Measurements from ENCODE around the gene SIKE1.
"Not testable (repeated sequence)": the region's sequence is repeated elsewhere in the genome, so short reads cannot be mapped to it uniquely, and the experiment has no call there.

SIKE1 gene

GRCh38 chr1:114755006-114755931 is 25.2 kb downstream of the SIKE1 start:
- no peak for DNase-seq

DNA sequence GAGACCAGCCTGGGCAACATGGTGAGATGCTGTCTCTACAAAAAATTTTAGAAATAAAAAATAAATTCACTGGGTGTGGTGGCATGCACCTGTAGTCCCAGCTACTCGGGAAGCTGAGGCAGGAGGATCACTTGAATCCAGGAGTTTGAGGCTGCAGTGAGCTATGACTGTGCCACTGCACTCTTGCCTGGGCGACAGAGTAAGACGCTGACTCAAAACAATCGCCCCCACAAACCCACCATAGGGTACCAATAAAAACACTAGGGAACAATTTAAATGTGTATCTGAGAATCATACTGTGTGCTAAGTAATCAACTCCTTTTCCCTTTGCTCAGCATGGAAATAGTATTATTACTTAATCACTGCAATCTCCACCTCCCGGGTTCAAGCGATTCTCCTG is 26.8 kb downstream of the SIKE1 start:
- DNase-seq = not testable (repeated sequence)

GRCh38 chr1:114753143-114753542 is 27.3 kb downstream of the SIKE1 start:
- DNase-seq = no peak

DNA sequence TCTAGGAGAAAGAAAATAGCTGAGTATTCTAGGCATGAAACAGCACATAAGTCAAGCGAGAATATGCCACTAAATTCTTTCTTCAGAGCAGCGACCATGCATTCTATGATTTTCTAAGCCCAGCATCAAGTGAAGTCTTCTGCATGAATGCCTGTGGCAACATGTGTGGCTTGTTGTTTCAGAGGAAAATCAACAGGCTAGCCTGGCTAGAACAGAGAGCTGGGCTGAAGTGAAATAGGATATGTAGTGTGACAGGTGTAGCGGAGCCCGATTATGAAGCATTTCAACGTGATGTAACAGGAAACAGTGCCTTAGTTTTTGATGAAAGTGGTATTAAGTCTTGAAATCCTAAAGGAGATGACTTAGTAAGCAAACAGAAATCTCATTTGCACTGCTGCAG is 29.7 kb downstream of the SIKE1 start:
- no peak for DNase-seq

GRCh38 chr1:114749835-114750234 is 30.6 kb downstream of the SIKE1 start:
- DNase-seq = no peak

GRCh38 chr1:114746450-114747121 is 33.9 kb downstream of the SIKE1 start:
- no peak for DNase-seq

- DNase-seq = no peak
These were observed 35.2 kb downstream of the SIKE1 start for GRCh38 chr1:114745291-114745690.

- no peak for DNase-seq
These were observed 38.3 kb downstream of the SIKE1 start for GRCh38 chr1:114741963-114742746.

- no peak for DNase-seq
These were observed 40.2 kb downstream of the SIKE1 start for GRCh38 chr1:114740331-114740730.

GRCh38 chr1:114737314-114737849 is 43.1 kb downstream of the SIKE1 start:
- no peak for DNase-seq

- DNase-seq = no peak
These were observed 45.0 kb downstream of the SIKE1 start for GRCh38 chr1:114735479-114735878.

- no peak for DNase-seq
These were observed 50.7 kb downstream of the SIKE1 start for GRCh38 chr1:114729782-114730181.

- DNase-seq = no peak
These were observed 51.9 kb downstream of the SIKE1 start for GRCh38 chr1:114728553-114728952.

GRCh38 chr1:114725230-114725629 is 55.3 kb downstream of the SIKE1 start:
- DNase-seq = no peak

DNA sequence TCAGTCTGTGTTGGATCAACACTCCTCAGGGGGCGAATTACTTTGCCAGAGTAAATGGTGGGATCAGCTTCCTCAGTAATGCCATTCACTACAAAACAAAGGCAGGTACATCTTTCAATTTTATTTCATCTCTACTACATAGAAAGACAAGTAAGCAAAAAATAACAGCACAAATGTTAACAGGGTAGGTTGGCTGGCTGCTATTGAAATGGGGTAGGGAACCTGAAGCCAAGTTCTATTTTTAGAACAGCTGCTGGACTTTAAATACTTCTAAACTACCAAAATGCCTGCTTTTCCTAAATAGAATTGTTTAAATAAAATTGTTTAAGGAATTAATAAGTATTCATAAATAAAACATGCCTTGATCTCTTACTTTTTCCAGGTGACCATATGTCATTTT is 56.6 kb downstream of the SIKE1 start:
- no peak for DNase-seq

GRCh38 chr1:114723457-114723856 is 57.0 kb downstream of the SIKE1 start:
- DNase-seq = no peak

GRCh38 chr1:114720492-114720891 is 60.0 kb downstream of the SIKE1 start:
- no peak for DNase-seq

All from NCI-H1694 treated with DMSO at 0.1 percent for 48 hours (cell line).